ENCODE results near the gene TTC29. TPM values are rescaled to one million over a fixed set of nuclear protein-coding genes. Genes with fewer than 3 reads are reported as not detected.
"Not testable (repeated sequence)": the region's sequence is repeated elsewhere in the genome, so short reads cannot be mapped to it uniquely, and the experiment has no call there.

TTC29 gene
- total RNA-seq, 2 experiments from 2014 or later: not detected

DNA sequence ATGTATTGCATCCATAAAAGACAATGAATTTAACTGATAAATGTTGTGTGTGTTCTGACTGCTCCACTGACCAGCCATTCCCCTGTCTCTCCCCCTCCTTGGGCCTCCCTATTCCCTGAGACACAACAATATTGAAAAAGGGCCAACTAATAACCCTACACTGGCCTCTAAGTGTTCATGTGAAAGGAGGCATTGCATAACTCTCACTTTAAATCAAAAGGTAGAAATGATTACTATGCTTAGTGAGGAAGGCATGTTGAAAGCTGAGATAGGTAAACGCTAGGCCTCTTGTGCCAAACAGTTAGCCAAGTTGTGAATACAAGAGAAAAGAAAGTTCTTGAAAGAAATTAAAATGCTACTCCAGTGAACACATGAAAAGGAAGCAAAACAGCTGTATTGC, 154.2 kb downstream of the TTC29 start:
- no peak overlapping the region for H3K4me3 Mint-ChIP-seq
- ChIA-PET CTCF (interaction anchor here (0.6 kb wide), 1 partner anchor 1557 kb away, joined by 3 read pairs; no protein-coding TSS in a partner anchor), POLR2A (no interaction called here)
- intact Hi-C loops (cut with DNase I, micrococcal nuclease): no loop called here
- H3K27ac Mint-ChIP-seq: no peak overlapping the region
- no peak for ATAC-seq
- H3K27me3 Mint-ChIP-seq: peaks cover 4% of the 10 kb centered on the region
- no peak for DNase-seq
- no peaks in the 10 kb centered on the region for H3K4me1 Mint-ChIP-seq
- H3K36me3 Mint-ChIP-seq (ENCODE audit: low read depth): no peaks in the 10 kb centered on the region
- no peaks in the 10 kb centered on the region for H3K9me3 Mint-ChIP-seq (ENCODE audit: low read depth)

DNA sequence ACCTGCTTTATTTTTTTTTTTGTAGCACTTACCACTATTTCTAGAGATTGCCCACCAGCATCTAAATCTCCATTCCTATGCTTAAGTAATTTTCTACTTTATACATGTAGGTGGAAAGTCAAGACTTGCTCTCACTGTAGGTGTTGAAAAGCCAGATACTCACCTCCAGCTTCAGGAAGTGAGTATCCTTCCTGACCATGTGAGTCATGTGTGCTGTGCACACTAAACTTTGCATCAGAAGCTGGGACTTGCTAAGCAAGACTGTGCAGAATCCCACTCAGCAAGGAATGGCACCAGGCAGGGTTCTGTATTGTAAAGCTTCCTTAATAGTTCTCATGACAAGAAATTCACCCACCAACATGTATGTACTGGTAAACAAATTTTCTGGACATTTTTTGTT, 155.1 kb downstream of the TTC29 start:
- ChIA-PET POLR2A (no interaction called here), CTCF (no interaction called here)
- ATAC-seq (no peak), DNase-seq (no peak)
- intact Hi-C loops (cut with DNase I, micrococcal nuclease): no loop called here
- Mint-ChIP-seq H3K9me3 (ENCODE audit: low read depth) (no peaks in the 10 kb centered on the region), H3K4me1 (no peaks in the 10 kb centered on the region), H3K27me3 (peaks cover 9% of the 10 kb centered on the region), H3K36me3 (ENCODE audit: low read depth) (no peaks in the 10 kb centered on the region), H3K27ac (no peak overlapping the region), H3K4me3 (no peak overlapping the region)

DNA sequence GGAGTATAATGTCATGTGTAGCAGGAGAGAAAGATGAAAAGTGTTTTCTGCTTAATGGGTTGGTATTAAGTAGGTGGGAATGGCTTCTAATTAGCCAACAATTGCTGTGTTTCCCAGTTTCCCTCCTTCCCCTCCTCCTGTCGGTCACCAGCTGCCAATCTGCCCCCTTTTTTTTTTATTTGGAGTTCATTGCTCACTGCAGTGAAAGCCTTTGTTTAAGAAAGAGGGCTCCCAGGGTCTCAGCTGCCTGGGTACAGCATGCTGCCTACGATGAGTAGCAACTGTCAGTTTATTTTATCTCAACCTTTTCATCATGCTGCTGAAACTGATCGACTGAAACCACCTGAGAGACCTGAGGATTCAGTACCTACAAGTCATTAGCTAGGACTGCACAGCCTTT, 157.9 kb downstream of the TTC29 start:
- Mint-ChIP-seq H3K27me3 (peaks cover 10% of the 10 kb centered on the region), H3K36me3 (ENCODE audit: low read depth) (no peaks in the 10 kb centered on the region), H3K27ac (no peak overlapping the region), H3K4me1 (no peaks in the 10 kb centered on the region), H3K9me3 (ENCODE audit: low read depth) (no peaks in the 10 kb centered on the region), H3K4me3 (no peak overlapping the region)
- DNase-seq (no peak), ATAC-seq (no peak)
- intact Hi-C loops (cut with DNase I, micrococcal nuclease): no loop called here
- ChIA-PET CTCF (no interaction called here), POLR2A (no interaction called here)

DNA sequence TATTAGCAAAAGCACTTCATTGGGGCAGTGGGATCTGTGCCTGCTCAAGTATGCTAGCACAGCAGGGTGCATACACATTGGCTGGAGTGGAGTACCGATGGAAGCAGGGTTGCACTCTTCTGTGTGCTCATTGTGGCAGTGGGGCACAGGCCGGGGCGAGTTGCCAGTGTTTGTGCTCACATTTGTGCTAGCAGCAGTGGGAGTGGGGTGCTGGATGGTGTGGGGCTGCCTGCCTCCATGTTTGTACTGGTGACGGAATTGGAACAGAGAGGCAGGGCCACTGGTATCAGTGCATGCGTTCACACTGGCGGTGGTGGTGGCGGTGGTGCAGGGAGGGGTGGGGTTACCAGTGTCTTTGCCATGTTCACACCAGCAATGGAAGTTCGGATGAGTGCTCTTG, 169.0 kb downstream of the TTC29 start:
- ATAC-seq (no peak), DNase-seq (no peak)
- intact Hi-C loops (cut with DNase I, micrococcal nuclease): no loop called here
- H3K4me1 Mint-ChIP-seq: no peaks in the 10 kb centered on the region
- CTCF ChIA-PET: interaction anchor here (0.9 kb wide), 1 partner anchor 203 kb away, joined by 3 read pairs; no protein-coding TSS in a partner anchor
- peaks cover 9% of the 10 kb centered on the region for H3K27me3 Mint-ChIP-seq
- POLR2A ChIA-PET: no interaction called here
- H3K4me3 Mint-ChIP-seq: no peak overlapping the region
- no peaks in the 10 kb centered on the region for H3K9me3 Mint-ChIP-seq (ENCODE audit: low read depth)
- H3K27ac Mint-ChIP-seq: no peak overlapping the region
- H3K36me3 Mint-ChIP-seq (ENCODE audit: low read depth): no peaks in the 10 kb centered on the region

DNA sequence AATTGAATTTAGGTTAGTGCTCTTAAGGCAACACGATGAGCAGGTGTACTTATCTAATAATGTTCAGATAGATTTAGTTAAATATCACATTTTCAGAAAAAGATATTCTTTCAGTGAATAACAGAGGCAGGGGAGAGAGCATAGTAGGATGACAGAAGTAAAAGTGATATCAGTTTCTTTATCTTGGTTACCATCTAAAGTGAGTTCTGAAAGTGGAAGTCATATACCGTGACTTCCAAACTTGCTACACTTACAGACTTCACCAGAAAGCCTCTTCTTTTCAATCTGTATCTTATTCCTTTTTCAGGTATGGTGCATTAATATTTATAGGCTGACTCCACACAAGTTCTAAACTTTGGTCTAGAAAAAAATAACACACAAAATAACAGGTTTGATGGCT, 182.1 kb downstream of the TTC29 start:
- DNase-seq (no peak), ATAC-seq (no peak)
- Mint-ChIP-seq H3K27ac (no peak overlapping the region), H3K9me3 (ENCODE audit: low read depth) (peaks cover 3% of the 10 kb centered on the region), H3K36me3 (ENCODE audit: low read depth) (no peaks in the 10 kb centered on the region), H3K4me1 (no peaks in the 10 kb centered on the region), H3K4me3 (no peak overlapping the region), H3K27me3 (peaks cover 2% of the 10 kb centered on the region)
- intact Hi-C loops (cut with DNase I, micrococcal nuclease): no loop called here
- ChIA-PET POLR2A (no interaction called here), CTCF (interaction anchor here (0.6 kb wide), 1 partner anchor 398 kb away, joined by 3 read pairs; no protein-coding TSS in a partner anchor)

DNA sequence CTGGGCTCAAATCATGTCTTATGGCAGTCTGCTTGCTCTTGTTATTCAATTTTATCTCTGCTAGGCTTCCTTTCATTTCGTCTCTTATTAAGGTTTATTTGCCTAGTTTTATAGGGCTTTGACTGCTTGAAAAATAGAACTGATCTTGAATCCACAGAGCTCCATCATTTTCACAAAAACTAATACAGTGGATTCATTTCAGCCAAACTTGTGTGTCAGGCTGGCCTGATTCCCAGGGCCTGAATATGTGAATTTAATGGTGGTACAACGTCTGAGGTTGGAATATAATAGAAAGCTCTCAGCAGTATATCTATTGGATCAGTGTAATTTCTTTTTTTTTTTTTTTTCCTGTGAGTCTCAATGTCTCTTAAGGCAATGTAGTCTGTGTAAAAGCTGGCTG, 183.6 kb downstream of the TTC29 start:
- intact Hi-C loops (cut with DNase I, micrococcal nuclease): no loop called here
- ATAC-seq (no peak), DNase-seq (no peak)
- Mint-ChIP-seq H3K9me3 (ENCODE audit: low read depth) (peaks cover 12% of the 10 kb centered on the region), H3K4me3 (no peak overlapping the region), H3K4me1 (no peaks in the 10 kb centered on the region), H3K36me3 (ENCODE audit: low read depth) (no peaks in the 10 kb centered on the region), H3K27ac (no peak overlapping the region), H3K27me3 (peaks cover 4% of the 10 kb centered on the region)
- ChIA-PET CTCF (no interaction called here), POLR2A (no interaction called here)

DNA sequence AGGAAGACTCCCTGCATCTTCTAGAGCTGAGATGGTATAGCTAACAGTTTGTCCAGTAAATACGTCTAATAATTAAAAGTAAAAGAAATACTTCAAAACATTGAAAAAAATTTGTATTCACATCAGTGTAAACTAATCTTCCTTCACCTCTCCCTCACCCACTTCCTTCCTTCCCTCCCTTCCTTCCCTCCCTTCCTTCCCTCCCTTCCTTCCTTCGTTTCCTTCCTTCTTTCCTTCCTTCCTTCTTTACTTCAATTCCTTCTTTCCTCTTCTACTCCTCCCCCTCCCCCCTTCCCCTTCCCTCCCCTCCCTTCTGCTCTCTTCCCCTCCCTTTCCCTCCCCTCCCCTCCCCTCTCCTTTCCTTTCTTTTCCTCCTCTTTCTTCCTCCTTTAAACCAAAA, 203.2 kb downstream of the TTC29 start:
- no peak for DNase-seq
- ChIA-PET POLR2A (no interaction called here), CTCF (no interaction called here)
- no peaks in the 10 kb centered on the region for H3K4me1 Mint-ChIP-seq
- H3K27ac Mint-ChIP-seq: no peak overlapping the region
- peaks cover 8% of the 10 kb centered on the region for H3K27me3 Mint-ChIP-seq
- intact Hi-C loops (cut with DNase I, micrococcal nuclease): no loop called here
- ATAC-seq: no peak
- H3K4me3 Mint-ChIP-seq: no peak overlapping the region
- no peaks in the 10 kb centered on the region for H3K36me3 Mint-ChIP-seq (ENCODE audit: low read depth)
- no peaks in the 10 kb centered on the region for H3K9me3 Mint-ChIP-seq (ENCODE audit: low read depth)

DNA sequence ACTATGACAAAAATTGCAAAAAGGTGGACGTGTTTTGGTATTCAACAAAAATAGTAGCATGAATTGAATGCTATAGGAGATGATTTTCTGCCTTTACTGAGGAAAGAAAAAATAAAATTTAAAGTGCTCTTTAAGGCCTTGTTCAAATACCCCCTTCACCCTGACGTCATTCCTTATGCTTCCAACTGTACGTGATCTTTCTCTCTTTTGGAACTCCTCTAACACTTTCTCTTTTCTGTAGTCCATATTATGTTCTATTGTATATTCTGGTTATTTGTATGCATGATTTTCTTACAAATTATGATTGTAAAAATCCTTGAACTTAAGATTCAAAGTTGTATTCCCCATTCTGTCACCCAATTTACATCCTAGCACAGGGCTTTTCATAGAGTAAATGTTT, 206.5 kb downstream of the TTC29 start:
- ATAC-seq (no peak), DNase-seq (no peak)
- H3K27me3 Mint-ChIP-seq: peaks cover 6% of the 10 kb centered on the region
- H3K27ac Mint-ChIP-seq: no peak overlapping the region
- ChIA-PET POLR2A (no interaction called here), CTCF (interaction anchor here (1.7 kb wide), 1 partner anchor 28 kb away, joined by 3 read pairs; no protein-coding TSS in a partner anchor)
- intact Hi-C loops (cut with DNase I, micrococcal nuclease): no loop called here
- no peaks in the 10 kb centered on the region for H3K9me3 Mint-ChIP-seq (ENCODE audit: low read depth)
- no peak overlapping the region for H3K4me3 Mint-ChIP-seq
- no peaks in the 10 kb centered on the region for H3K4me1 Mint-ChIP-seq
- no peaks in the 10 kb centered on the region for H3K36me3 Mint-ChIP-seq (ENCODE audit: low read depth)

DNA sequence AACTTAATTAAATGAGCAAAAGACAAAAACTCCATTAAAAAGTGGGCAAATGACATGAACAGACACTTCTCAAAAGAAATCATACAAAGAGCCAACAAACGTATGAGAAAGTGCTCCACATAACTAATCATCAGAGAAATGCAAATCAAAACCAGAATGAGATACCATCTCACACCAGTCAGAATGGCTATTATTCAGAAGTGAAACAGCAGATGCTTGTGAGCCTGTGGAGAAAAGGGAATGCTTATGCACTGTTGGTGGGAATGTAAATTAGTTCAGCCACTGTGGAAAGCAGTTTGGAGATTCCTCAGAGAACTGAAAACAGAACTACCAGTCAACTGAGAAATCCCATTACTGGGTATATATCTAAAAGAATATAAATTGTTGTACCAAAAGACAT, 222.1 kb downstream of the TTC29 start:
- H3K36me3 Mint-ChIP-seq (ENCODE audit: low read depth); H3K9me3 Mint-ChIP-seq (ENCODE audit: low read depth); DNase-seq; H3K27me3 Mint-ChIP-seq; H3K4me3 Mint-ChIP-seq; H3K27ac Mint-ChIP-seq; H3K4me1 Mint-ChIP-seq; ATAC-seq; intact Hi-C loops (cut with DNase I, micrococcal nuclease); POLR2A ChIA-PET: not testable (repeated sequence)
- CTCF ChIA-PET: interaction anchor here (0.7 kb wide), 1 partner anchor 11 kb away, joined by 3 read pairs; no protein-coding TSS in a partner anchor

DNA sequence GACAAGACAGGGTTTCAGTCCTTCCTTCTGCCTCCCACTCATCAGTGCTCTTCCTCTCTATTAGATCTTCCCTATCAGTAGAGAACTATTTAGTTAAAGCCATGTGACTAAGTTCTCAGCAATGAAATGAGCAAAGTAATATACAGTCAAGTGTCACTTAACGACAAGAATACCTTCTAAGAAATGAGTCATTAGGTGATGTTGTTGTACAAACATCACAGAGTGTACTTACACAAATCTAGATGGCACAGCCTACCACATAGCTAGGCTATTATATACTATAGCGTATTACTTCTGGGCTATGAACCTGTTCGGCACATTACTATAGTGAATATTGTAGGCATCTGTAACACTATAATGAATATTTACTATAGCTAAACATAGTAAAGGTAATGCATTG, 235.7 kb downstream of the TTC29 start:
- no peaks in the 10 kb centered on the region for H3K27me3 Mint-ChIP-seq
- no peaks in the 10 kb centered on the region for H3K4me1 Mint-ChIP-seq
- H3K4me3 Mint-ChIP-seq: no peak overlapping the region
- ATAC-seq (no peak), DNase-seq (no peak)
- H3K36me3 Mint-ChIP-seq (ENCODE audit: low read depth): no peaks in the 10 kb centered on the region
- H3K27ac Mint-ChIP-seq: no peak overlapping the region
- CTCF ChIA-PET: interaction anchor here (0.6 kb wide), 1 partner anchor 1485 kb away, joined by 3 read pairs; no protein-coding TSS in a partner anchor
- POLR2A ChIA-PET: no interaction called here
- no peaks in the 10 kb centered on the region for H3K9me3 Mint-ChIP-seq (ENCODE audit: low read depth)
- intact Hi-C loops (cut with DNase I, micrococcal nuclease): no loop called here

DNA sequence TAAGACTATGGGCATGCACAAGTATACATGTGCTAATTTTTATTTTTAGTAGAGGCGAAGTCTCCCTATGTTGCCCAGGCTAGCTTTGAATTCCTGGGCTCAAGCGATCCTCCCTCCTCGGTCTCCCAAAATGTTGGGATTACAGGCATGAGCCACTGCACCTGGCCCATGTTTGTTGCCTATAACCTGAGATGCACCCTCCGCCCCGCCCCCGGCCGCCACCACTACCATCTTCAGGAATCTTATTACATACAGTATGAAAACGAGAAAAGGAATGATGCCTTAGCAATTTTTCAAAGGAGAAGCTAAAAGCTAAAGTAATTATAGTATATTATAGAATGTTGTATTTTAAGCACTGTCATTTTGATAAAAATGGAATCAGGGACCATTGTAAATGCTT, 245.8 kb downstream of the TTC29 start:
- CTCF ChIA-PET: no interaction called here
- POLR2A ChIA-PET: no interaction called here
- Mint-ChIP-seq H3K9me3 (ENCODE audit: low read depth) (no peaks in the 10 kb centered on the region), H3K27me3 (peaks cover 6% of the 10 kb centered on the region), H3K4me1 (no peaks in the 10 kb centered on the region), H3K36me3 (ENCODE audit: low read depth) (no peaks in the 10 kb centered on the region), H3K27ac (no peak overlapping the region), H3K4me3 (no peak overlapping the region)
- DNase-seq (no peak), ATAC-seq (no peak)
- intact Hi-C loops (cut with DNase I, micrococcal nuclease): no loop called here

DNA sequence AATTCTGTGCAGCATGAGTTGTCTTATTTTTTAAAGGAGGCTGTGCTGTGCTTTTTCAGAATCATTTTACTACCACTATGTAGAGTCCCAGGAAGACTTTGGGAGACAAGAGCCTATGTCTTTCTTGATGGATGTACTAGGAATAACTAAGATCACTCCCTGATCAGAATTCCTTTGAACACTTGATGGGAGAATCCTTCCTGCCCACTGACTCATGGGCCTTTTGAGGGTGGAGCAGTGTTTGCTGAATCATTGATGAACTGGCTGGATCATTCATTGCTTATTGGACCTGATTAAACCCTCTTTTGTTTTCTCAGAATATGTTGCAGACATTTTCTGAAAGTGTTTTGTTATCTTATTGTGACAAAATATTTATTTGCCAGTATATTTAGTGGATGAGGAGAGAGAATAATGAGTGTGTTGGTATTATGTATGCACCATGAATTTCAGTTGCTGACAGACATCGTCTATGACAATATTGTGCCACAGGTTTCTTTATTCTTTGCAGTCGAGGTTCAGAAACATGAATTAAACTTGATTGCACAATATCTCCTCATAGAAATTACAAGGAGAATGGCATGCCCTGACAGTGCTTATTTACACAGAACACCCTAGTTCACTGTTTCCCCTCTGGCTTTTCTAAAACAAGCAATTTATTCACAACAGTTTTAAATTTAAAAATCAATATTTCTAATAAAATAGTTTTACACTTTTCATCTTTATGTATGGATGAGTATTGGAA, 270.7 kb downstream of the TTC29 start:
- H3K27ac Mint-ChIP-seq: no peak overlapping the region
- intact Hi-C loops (cut with DNase I, micrococcal nuclease): no loop called here
- H3K27me3 Mint-ChIP-seq: peaks cover 2% of the 10 kb centered on the region
- H3K4me3 Mint-ChIP-seq: no peak overlapping the region
- ChIA-PET POLR2A (no interaction called here), CTCF (no interaction called here)
- DNase-seq (no peak), ATAC-seq (no peak)
- no peaks in the 10 kb centered on the region for H3K36me3 Mint-ChIP-seq (ENCODE audit: low read depth)
- H3K4me1 Mint-ChIP-seq: no peaks in the 10 kb centered on the region
- H3K9me3 Mint-ChIP-seq (ENCODE audit: low read depth): no peaks in the 10 kb centered on the region
